SJSA1 (cell line): ENCODE data around the gene LMOD1. TPM values are rescaled to one million over a fixed set of nuclear protein-coding genes. Genes with fewer than 3 reads are reported as not detected.
A peak's percentile ranks its signal among the peaks of the same experiment; 100 is the strongest.

Source experiments
- DNase-seq, 2 experiments: peaks; one replicate each; pipeline ENCODE4 v3.0.0-alpha.2; 2015 to 2020; ENCODE audit warnings: low spot score in 2 of 2, low read depth in 1 of 2
- H3K27ac ChIP-seq: fragments of 250-450 bp; sonication (Bioruptor Pico); 2 replicates; pipeline ENCODE4 v1.5.1; 2020; ENCODE audit warnings: mild to moderate bottlenecking, moderate library complexity
- H3K27me3 ChIP-seq: fragments of 250-450 bp; sonication (Bioruptor Pico); replicated peaks from 2 replicates; pipeline ENCODE4 v1.5.1; 2020; ENCODE audit warnings: mild to moderate bottlenecking, moderate library complexity
- H3K36me3 ChIP-seq: fragments of 250-450 bp; sonication (Bioruptor Pico); 2 replicates; pipeline ENCODE4 v1.5.1; 2020; ENCODE audit warnings: mild to moderate bottlenecking
- H3K4me1 ChIP-seq: fragments of 250-450 bp; sonication (Bioruptor Pico); replicated peaks from 2 replicates; pipeline ENCODE4 v1.6.1; 2021; ENCODE audit warnings: mild to moderate bottlenecking
- H3K4me3 ChIP-seq: fragments of 250-450 bp; sonication (Bioruptor Pico); 2 replicates; pipeline ENCODE4 v1.5.1; 2020; ENCODE audit warnings: mild to moderate bottlenecking
- H3K9me3 ChIP-seq: fragments of 250-450 bp; sonication (Bioruptor Pico); replicated peaks from 2 replicates; pipeline ENCODE4 v1.5.1; 2020; ENCODE audit warnings: mild to moderate bottlenecking
- total RNA-seq: library from RNA; depleted of rRNA; stranded (reverse); fragments of >200 nt; shearing (Covaris generic); gene quantifications from 2 replicates; pipeline ENCODE4 v1.2.3, GENCODE V29; 2014

Gene LMOD1
- total RNA-seq, 1 experiment from 2014 or later, result 8.1 TPM

- no peaks in the 10 kb centered on the region for H3K36me3 ChIP-seq
- H3K9me3 ChIP-seq, result no peaks in the 10 kb centered on the region
- peaks cover 45% of the 10 kb centered on the region for H3K4me1 ChIP-seq
- no peak for DNase-seq
- H3K27me3 ChIP-seq, result no peaks in the 10 kb centered on the region
- no peak overlapping the region for H3K4me3 ChIP-seq
- no peak overlapping the region for H3K27ac ChIP-seq
These were observed 46.5 kb downstream of the LMOD1 start for GRCh38 chr1:201899683-201900429.

GRCh38 chr1:201898992-201899391, 47.4 kb downstream of the LMOD1 start:
- no peaks in the 10 kb centered on the region for H3K27me3 ChIP-seq
- no peak for DNase-seq
- no peaks in the 10 kb centered on the region for H3K36me3 ChIP-seq
- peaks cover 41% of the 10 kb centered on the region for H3K4me1 ChIP-seq
- no peaks in the 10 kb centered on the region for H3K9me3 ChIP-seq
- H3K27ac ChIP-seq, result no peak overlapping the region
- no peak overlapping the region for H3K4me3 ChIP-seq

DNA sequence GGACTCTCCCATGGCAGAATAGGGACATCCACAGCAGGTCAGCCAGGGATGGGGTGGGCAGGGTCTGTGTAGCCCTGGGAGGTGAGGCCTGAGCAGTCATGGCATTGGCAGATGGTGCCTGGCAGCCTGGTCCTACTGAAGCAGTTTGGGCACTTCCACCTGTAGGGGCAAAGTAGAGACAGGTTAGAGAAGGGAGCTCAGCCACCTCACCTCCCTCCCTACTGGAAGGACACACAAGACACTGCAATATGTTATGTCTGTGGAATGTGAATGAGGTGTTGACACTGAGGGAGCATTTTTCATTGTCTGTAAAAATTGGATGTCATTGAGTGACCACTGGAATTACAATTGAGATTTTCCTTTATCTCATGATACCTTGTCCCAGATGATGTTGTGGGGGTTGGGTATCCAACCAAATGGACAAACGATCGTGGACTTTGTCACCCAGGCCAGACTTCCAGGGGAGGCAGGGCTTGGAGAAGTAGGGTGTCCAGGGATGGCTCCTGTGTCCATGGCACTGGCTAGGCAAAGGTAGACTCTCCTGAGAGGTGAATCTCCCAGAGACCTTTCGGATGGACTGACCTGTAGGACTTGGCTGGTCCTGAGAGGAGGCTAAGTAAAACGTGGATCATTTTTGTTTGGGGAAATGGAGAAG, 48.0 kb downstream of the LMOD1 start:
- no peak for DNase-seq
- no peak overlapping the region for H3K27ac ChIP-seq

GRCh38 chr1:201896951-201897391, 49.4 kb downstream of the LMOD1 start:
- no peak for DNase-seq
- peaks cover 31% of the 10 kb centered on the region for H3K4me1 ChIP-seq
- H3K9me3 ChIP-seq, result no peaks in the 10 kb centered on the region
- no peaks in the 10 kb centered on the region for H3K36me3 ChIP-seq
- no peak overlapping the region for H3K27ac ChIP-seq
- H3K27me3 ChIP-seq, result no peaks in the 10 kb centered on the region
- H3K4me3 ChIP-seq, result no peak overlapping the region

More for the DNA sequence above, 48.0 kb downstream of the LMOD1 start:
- Histone ChIP-seq H3K4me1 (peaks cover 41% of the 10 kb centered on the region), H3K36me3 (no peaks in the 10 kb centered on the region), H3K9me3 (no peaks in the 10 kb centered on the region), H3K4me3 (no peak overlapping the region), H3K27me3 (no peaks in the 10 kb centered on the region)

DNA sequence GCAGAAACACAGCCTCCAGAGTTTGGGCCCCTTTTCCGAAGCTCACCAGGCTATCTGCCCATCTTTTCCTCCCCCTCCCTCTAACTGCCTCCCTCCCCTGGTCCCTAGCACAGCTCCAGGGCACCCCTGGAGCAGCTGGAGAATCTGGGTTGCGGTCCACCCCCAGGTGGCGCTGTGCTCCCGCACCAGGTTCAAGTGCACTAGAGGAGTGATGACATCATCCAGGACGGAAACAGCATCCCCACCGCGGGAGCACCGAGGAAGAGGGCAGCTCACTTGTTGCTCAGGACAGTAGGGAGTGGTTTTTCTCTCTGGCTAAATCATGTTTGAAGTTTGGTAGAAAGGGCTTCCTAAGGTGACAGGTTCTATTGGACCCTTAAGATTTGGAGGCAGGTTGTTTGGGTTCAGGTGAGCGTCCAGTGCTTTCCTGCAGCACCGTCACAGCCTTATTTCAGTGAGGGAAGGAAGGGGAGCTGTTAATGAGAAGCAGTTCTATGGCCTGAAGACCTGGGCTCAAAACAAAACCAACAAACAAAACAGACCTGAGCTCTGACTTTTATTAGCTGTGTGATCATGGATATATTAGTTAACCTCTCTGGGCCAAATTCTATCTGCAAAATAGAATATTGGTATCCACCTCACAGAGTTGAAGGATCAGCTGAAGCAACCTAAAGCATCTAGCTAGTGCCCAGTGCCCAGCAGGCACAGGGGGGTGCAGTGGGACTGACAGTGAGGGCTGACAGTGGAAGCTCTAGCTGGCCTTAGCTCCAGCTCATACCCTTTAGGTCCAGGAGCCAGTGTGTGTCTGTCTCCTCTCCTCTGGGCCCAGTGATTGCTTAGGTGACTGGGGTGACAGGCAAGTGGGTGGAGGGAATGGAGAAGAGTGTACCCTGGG, 50.2 kb downstream of the LMOD1 start:
- H3K4me1 ChIP-seq, result peaks cover 30% of the 10 kb centered on the region
- no peak overlapping the region for H3K27ac ChIP-seq
- H3K9me3 ChIP-seq, result no peaks in the 10 kb centered on the region
- peak; percentile 80 to 94 for DNase-seq
- H3K36me3 ChIP-seq, result no peaks in the 10 kb centered on the region
- no peak overlapping the region for H3K4me3 ChIP-seq
- H3K27me3 ChIP-seq, result no peaks in the 10 kb centered on the region

GRCh38 chr1:201895120-201895665, 51.2 kb downstream of the LMOD1 start:
- DNase-seq, result no peak

DNA sequence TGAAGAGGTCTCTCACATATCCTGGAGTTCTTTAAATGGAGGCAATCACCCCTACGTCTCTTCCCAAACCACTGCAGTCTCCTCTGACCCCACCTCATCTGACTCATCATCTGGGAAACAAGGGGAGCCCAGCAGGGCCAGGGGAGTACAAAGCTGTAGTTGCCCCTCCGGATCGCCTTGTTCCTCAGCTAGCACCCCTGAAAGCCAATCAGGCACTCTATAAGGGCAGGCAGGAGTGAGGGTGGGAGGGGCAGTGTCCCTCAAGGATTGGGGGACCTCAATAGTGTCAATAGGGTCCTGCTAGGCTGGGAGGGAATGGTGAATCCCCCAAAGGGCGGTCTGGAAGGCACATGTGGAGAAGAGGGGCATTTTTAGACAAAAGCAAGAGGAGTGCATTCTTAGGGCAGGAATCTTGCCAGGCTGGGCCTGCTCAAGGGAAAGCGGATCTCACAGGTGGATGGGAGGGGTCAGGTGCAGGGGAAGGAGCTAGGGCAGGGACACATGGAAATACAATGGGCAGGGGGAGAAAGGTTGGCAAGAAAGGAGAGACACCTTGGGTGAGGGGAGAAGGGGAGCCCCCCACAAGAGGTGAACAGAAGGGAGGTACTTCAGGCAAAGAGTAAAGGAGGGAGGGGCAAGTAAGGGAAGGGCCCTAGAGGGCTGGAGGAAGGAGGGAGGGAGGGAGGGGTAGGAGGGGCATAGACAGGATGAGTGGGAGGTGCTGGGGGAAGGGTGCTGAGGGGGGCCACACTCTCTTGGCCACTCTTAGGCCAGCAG, 51.8 kb downstream of the LMOD1 start:
- Histone ChIP-seq H3K36me3 (peaks cover 7% of the 10 kb centered on the region), H3K9me3 (no peaks in the 10 kb centered on the region), H3K27me3 (no peaks in the 10 kb centered on the region), H3K27ac (no peak overlapping the region), H3K4me1 (peaks cover 31% of the 10 kb centered on the region), H3K4me3 (no peak overlapping the region)
- DNase-seq, result no peak

More at GRCh38 chr1:201895120-201895665, 51.2 kb downstream of the LMOD1 start:
- no peaks in the 10 kb centered on the region for H3K9me3 ChIP-seq
- H3K27me3 ChIP-seq, result no peaks in the 10 kb centered on the region
- H3K36me3 ChIP-seq, result peaks cover 6% of the 10 kb centered on the region
- H3K4me3 ChIP-seq, result no peak overlapping the region
- peaks cover 30% of the 10 kb centered on the region for H3K4me1 ChIP-seq
- no peak overlapping the region for H3K27ac ChIP-seq

GRCh38 chr1:201893431-201893830, 52.9 kb downstream of the LMOD1 start:
- no peak for DNase-seq
- Histone ChIP-seq H3K9me3 (no peaks in the 10 kb centered on the region), H3K4me1 (peaks cover 42% of the 10 kb centered on the region), H3K36me3 (peaks cover 7% of the 10 kb centered on the region), H3K4me3 (no peak overlapping the region), H3K27ac (no peak overlapping the region), H3K27me3 (no peaks in the 10 kb centered on the region)

GRCh38 chr1:201892211-201892610, 54.1 kb downstream of the LMOD1 start:
- H3K27me3 ChIP-seq, result no peaks in the 10 kb centered on the region
- H3K9me3 ChIP-seq, result no peaks in the 10 kb centered on the region
- no peak overlapping the region for H3K27ac ChIP-seq
- no peak overlapping the region for H3K4me3 ChIP-seq
- H3K4me1 ChIP-seq, result peaks cover 51% of the 10 kb centered on the region
- no peak for DNase-seq
- peaks cover 7% of the 10 kb centered on the region for H3K36me3 ChIP-seq

- no peak overlapping the region for H3K27ac ChIP-seq
- no peaks in the 10 kb centered on the region for H3K9me3 ChIP-seq
- no peak overlapping the region for H3K4me3 ChIP-seq
- H3K36me3 ChIP-seq, result peaks cover 7% of the 10 kb centered on the region
- no peaks in the 10 kb centered on the region for H3K27me3 ChIP-seq
- peaks cover 44% of the 10 kb centered on the region for H3K4me1 ChIP-seq
- DNase-seq, result no peak
These were observed 54.8 kb downstream of the LMOD1 start for GRCh38 chr1:201891451-201892045.

GRCh38 chr1:201890806-201891450, 55.4 kb downstream of the LMOD1 start:
- Histone ChIP-seq H3K27ac (no peak overlapping the region), H3K4me3 (no peak overlapping the region), H3K36me3 (peaks cover 7% of the 10 kb centered on the region), H3K9me3 (no peaks in the 10 kb centered on the region), H3K4me1 (peaks cover 40% of the 10 kb centered on the region), H3K27me3 (no peaks in the 10 kb centered on the region)
- no peak for DNase-seq

DNA sequence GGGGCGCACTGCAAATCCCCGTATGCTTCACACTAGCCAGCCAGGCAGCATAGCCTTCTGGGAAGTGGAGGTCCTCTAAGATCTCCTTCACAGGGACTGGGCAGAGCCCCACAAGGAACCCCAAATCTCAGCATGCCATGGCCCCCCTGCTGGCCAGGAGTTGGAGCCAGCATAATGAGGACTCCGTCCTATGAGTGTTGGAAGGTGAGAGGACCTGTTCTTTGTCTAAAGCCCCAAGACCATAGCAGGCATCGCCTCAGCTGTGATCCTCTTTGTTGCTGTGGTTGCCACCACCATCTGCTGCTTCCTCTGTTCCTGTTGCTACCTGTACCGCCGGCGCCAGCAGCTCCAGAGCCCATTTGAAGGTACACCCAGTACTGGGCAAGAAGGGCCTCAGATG, 56.1 kb downstream of the LMOD1 start:
- no peaks in the 10 kb centered on the region for H3K9me3 ChIP-seq
- H3K36me3 ChIP-seq, result peaks cover 7% of the 10 kb centered on the region
- no peak for DNase-seq
- no peak overlapping the region for H3K4me3 ChIP-seq
- no peaks in the 10 kb centered on the region for H3K27me3 ChIP-seq
- H3K27ac ChIP-seq, result no peak overlapping the region
- H3K4me1 ChIP-seq, result peaks cover 43% of the 10 kb centered on the region
